Measurements from ENCODE around the gene PTPRH. TPM values are rescaled to one million over a fixed set of nuclear protein-coding genes. Genes with fewer than 3 reads are reported as not detected.
A peak's percentile ranks its signal among the peaks of the same experiment; 100 is the strongest.

PTPRH gene
- total and polyA plus RNA-seq, 9 of the 15 experiments (the other 6 are each of a cell fraction or from before 2014, with no cell fraction given), result 0.87 to 34.3 (median 22.7) TPM

DNA sequence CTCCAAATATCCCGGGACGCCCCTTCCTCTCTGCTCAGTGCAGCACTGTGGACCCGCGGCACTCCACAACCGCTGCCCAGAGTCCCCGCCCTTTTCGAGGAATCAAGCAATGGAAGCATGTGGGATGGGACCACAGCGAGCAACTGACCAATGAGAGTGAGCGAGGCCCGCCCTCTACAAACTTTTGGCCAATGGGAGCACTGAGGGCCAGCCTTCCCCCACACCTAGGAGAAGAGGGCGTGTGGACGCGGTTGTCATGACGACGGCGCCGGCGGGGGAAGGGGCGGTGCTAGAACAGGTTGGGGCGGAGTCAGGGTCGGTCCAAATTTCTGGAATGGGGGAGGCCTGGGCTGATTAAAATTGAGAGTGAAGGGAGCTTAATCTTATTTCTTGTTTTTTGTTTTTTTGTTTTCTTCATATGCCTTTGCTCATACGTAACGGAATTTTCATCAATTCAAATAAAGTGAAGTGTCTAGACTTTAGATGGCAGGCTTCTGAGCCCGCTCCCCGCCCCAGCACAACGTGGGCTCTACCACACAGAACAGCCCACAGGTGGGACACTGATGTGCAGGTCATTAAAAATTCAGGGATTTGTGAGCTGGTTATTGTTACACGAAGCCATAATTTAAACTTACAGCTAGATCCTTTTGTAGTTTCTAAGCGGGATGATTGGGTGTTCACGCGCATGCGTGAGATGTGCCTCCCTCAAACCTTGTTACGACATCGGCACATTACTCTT is 42.6 kb downstream of the PTPRH start, which contains the start of gene DNAAF3 (continued):
- TF ChIP-seq, protein P1, sequence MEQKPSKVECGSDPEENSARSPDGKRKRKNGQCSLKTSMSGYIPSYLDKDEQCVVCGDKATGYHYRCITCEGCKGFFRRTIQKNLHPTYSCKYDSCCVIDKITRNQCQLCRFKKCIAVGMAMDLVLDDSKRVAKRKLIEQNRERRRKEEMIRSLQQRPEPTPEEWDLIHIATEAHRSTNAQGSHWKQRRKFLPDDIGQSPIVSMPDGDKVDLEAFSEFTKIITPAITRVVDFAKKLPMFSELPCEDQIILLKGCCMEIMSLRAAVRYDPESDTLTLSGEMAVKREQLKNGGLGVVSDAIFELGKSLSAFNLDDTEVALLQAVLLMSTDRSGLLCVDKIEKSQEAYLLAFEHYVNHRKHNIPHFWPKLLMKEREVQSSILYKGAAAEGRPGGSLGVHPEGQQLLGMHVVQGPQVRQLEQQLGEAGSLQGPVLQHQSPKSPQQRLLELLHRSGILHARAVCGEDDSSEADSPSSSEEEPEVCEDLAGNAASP (IDR thresholded peaks at IDR 0.05), result no peak
- TF ChIP-seq, protein P2, sequence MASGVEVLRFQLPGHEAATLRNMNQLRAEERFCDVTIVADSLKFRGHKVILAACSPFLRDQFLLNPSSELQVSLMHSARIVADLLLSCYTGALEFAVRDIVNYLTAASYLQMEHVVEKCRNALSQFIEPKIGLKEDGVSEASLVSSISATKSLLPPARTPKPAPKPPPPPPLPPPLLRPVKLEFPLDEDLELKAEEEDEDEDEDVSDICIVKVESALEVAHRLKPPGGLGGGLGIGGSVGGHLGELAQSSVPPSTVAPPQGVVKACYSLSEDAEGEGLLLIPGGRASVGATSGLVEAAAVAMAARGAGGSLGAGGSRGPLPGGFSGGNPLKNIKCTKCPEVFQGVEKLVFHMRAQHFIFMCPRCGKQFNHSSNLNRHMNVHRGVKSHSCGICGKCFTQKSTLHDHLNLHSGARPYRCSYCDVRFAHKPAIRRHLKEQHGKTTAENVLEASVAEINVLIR (CRISPR knock-in tag; IDR thresholded peaks at IDR 0.05), result no peak
- no peak for TF ChIP-seq HIVEP1 (CRISPR knock-in tag; IDR thresholded peaks at IDR 0.05)
- TF ChIP-seq OTX1 (CRISPR knock-in tag; IDR thresholded peaks at IDR 0.05), result 0 out of 2 replicates have a peak, but pooled peaks have one; percentile 52
- no peak for TF ChIP-seq ZNF3 (CRISPR knock-in tag; IDR thresholded peaks at IDR 0.05)
- TF ChIP-seq ELF4 (CRISPR knock-in tag; IDR thresholded peaks at IDR 0.05), result peak; percentile 87
- TF ChIP-seq RBM22 (IDR thresholded peaks at IDR 0.05; ENCODE audit: low read depth, low read length, poor library complexity, severe bottlenecking), result peak; percentile 47
- TF ChIP-seq RFX5 (IDR thresholded peaks at IDR 0.05; ENCODE audit: low read depth, low read length), result no peak
- TF ChIP-seq CREM (IDR thresholded peaks at IDR 0.05; ENCODE audit: low read depth), result peak; percentile 76
- peak; percentile 50; the same call in 1 of the 2 replicates for TF ChIP-seq ESRRA (IDR thresholded peaks at IDR 0.05; ENCODE audit: borderline replicate concordance, low read depth)
- no peak for TF ChIP-seq NFIC (IDR thresholded peaks at IDR 0.05)
- no peak for TF ChIP-seq BDP1 (IDR thresholded peaks at IDR 0.05; ENCODE audit: insufficient read depth, insufficient read length)
- peak; percentile 66; the same call in 1 of the 2 replicates for TF ChIP-seq LCOR (CRISPR knock-in tag; IDR thresholded peaks at IDR 0.05)
- TF ChIP-seq, protein P3, sequence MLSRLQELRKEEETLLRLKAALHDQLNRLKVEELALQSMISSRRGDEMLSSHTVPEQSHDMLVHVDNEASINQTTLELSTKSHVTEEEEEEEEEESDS (CRISPR knock-in tag; IDR thresholded peaks at IDR 0.05), result no peak
- TF ChIP-seq HDGF (IDR thresholded peaks at IDR 0.05), result no peak
- no peak for TF ChIP-seq SREBF2 (CRISPR knock-in tag; IDR thresholded peaks at IDR 0.05)
- TF ChIP-seq PCBP2 (IDR thresholded peaks at IDR 0.05; ENCODE audit: low read depth, low read length, poor library complexity, severe bottlenecking), result no peak
- TF ChIP-seq GATAD2A (IDR thresholded peaks at IDR 0.05), result no peak
- no peak for TF ChIP-seq POLR3A (IDR thresholded peaks at IDR 0.05; ENCODE audit: borderline replicate concordance, extremely low read depth, insufficient read depth, insufficient read length)
- TF ChIP-seq NRF1 (conservative IDR thresholded peaks at IDR 0.05 in 1 of 2, IDR thresholded peaks at IDR 0.05 in 1 of 2), result peak; percentile 93 to 94
- TF ChIP-seq, protein P4, sequence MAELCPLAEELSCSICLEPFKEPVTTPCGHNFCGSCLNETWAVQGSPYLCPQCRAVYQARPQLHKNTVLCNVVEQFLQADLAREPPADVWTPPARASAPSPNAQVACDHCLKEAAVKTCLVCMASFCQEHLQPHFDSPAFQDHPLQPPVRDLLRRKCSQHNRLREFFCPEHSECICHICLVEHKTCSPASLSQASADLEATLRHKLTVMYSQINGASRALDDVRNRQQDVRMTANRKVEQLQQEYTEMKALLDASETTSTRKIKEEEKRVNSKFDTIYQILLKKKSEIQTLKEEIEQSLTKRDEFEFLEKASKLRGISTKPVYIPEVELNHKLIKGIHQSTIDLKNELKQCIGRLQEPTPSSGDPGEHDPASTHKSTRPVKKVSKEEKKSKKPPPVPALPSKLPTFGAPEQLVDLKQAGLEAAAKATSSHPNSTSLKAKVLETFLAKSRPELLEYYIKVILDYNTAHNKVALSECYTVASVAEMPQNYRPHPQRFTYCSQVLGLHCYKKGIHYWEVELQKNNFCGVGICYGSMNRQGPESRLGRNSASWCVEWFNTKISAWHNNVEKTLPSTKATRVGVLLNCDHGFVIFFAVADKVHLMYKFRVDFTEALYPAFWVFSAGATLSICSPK (IDR thresholded peaks at IDR 0.05; ENCODE audit: borderline replicate concordance), result no peak
- TF ChIP-seq SAFB2 (IDR thresholded peaks at IDR 0.05; ENCODE audit: borderline replicate concordance, low read depth, low read length, severe bottlenecking), result no peak

Measured in K562 (cell line).